ENCODE results near the gene MPC2.
"Not testable (repeated sequence)": the region's sequence is repeated elsewhere in the genome, so short reads cannot be mapped to it uniquely, and the experiment has no call there.

Gene MPC2

DNA sequence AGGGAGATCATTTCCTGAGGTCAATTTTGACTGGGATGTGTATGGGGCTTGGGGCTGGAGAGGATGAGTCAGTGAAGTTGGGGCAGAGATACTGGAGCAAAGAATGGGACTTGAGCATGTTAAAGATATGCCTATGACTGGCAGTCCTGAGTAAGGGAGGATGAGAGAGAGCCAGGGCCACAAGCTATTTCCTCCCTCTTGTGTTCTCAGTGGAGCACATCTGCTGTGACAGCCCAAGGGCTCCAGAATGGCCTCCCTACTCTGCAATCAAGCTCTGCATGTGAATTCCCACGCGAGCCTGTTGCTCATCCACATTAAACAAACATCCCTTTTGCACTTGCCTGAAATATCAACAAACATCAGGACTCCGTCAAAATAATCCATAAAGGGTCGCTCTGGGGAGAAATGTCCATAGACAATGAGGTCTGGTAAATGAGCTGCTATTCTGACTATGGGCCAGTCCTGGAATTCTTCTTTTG lies 32.2 kb downstream of the MPC2 start:
- DNase-seq: peak; percentile 19

GRCh38 chr1:167900907-167901306 lies 36.0 kb downstream of the MPC2 start:
- no peak for DNase-seq

GRCh38 chr1:167899253-167899681 lies 37.6 kb downstream of the MPC2 start:
- no peak for DNase-seq

GRCh38 chr1:167898578-167899222 lies 38.2 kb downstream of the MPC2 start:
- DNase-seq: no peak

DNA sequence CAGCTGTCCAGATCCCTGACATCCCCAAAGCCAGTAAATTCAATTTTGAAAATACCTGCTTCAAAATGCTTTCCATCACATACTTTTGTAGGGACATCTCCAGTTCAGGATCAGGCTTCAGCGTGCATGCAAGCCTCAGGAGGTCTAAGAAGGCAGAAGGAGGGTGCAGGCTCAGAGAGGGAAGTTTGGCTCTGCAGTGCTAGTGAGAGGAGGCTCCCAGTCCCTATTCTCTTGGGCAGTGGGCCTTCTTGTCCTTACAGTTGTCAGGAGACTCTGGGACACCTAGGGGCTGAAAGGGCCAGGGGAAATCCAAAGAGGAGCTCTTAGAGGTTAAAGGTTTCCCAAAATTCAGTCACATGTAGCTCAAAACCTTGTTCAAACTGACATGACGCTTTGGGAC lies 43.1 kb downstream of the MPC2 start:
- DNase-seq: no peak

GRCh38 chr1:167890400-167890799 lies 46.5 kb downstream of the MPC2 start:
- DNase-seq: no peak

- DNase-seq: not testable (repeated sequence)
These were observed 49.7 kb downstream of the MPC2 start for GRCh38 chr1:167887187-167887586.

DNA sequence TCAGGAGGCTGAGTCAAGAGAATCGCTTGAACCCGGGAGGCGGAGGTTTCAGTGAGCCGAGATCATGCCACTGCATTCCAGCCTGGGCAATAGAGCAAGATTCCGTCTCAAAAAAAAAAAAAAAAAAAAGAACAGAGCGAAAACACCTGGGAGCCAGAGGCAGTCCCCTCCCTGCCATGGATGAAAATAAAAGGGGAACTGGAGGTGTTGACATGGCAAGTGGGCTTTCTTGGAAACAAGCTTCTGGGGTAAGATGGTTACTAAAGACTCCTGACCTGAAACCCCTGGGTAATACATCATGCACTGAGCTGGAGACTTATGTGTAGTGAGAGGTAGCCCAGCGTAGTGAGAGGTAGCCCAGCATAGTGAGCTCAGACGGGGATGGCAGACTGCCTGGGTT lies 54.5 kb downstream of the MPC2 start:
- DNase-seq: no peak

GRCh38 chr1:167881786-167882185 lies 55.1 kb downstream of the MPC2 start:
- no peak for DNase-seq

GRCh38 chr1:167881069-167881468 lies 55.8 kb downstream of the MPC2 start:
- DNase-seq: no peak

DNA sequence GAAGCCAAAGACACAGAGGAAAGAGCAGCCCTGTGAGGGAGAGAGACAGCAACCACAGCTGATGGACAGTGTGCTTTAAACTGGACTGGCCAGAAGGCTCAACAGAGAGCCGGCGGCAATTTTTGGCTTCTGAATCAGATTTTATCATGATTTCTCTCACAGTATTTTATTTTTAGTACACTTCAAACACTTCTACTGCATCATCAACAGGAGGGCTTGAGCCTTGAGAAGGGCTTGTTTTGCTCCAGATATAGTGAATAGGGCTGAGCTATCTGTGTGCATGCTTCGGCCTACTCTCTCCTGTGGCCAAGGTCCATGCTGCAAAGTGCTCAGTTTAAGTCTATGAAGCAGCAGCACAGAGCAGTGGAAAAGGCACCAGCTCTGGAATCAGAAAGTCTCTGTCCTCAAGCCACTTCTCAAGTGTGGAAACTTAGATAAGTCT lies 56.3 kb downstream of the MPC2 start:
- no peak for DNase-seq

DNA sequence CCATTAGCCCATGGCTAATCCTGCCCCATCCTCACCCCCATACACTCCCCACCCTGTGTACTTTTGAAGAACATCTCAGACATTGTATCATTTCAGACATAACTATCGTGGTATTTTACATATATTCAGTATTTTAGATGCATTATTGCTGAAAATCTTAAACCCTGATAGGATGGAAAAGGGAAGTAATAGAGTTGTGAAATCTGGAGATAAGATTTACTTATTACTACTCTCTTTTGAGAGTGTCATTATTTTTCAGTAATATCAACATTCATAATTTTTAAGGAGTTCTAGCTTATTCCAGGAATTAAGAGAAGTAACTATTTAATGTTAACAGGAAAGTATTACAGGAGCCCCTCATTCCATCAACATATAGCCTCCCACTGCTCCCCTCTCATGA lies 57.4 kb downstream of the MPC2 start:
- no peak for DNase-seq

GRCh38 chr1:167878372-167879160 lies 58.3 kb downstream of the MPC2 start:
- DNase-seq: no peak

DNA sequence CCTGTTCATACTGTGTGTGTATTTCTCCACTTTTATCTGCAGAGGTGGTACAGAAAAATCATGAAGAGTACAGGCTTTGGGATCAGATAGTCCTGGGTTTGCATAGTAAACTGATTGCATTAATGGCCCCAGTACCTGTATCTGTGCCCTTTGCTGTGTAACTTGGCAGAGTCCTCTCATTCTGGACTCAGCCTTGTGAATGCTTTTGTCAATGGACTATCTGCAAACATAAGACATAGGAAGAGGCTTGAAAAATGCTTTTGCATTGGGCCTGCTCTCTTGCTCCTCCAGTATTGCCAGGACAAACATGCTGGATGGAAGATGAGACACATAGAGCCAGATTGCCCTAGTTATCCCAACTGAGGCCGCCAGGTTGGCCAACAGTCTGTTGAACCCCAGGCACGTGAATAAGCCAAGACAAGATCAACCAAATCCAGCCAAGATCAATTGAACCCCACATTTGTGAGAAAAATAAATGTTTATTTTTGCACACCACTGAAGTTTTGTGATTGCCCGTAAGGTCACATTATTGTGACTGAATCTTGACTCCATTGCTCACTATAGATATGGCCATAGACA lies 60.2 kb downstream of the MPC2 start:
- no peak for DNase-seq

GRCh38 chr1:167871331-167871730 lies 65.5 kb downstream of the MPC2 start:
- DNase-seq: no peak

DNA sequence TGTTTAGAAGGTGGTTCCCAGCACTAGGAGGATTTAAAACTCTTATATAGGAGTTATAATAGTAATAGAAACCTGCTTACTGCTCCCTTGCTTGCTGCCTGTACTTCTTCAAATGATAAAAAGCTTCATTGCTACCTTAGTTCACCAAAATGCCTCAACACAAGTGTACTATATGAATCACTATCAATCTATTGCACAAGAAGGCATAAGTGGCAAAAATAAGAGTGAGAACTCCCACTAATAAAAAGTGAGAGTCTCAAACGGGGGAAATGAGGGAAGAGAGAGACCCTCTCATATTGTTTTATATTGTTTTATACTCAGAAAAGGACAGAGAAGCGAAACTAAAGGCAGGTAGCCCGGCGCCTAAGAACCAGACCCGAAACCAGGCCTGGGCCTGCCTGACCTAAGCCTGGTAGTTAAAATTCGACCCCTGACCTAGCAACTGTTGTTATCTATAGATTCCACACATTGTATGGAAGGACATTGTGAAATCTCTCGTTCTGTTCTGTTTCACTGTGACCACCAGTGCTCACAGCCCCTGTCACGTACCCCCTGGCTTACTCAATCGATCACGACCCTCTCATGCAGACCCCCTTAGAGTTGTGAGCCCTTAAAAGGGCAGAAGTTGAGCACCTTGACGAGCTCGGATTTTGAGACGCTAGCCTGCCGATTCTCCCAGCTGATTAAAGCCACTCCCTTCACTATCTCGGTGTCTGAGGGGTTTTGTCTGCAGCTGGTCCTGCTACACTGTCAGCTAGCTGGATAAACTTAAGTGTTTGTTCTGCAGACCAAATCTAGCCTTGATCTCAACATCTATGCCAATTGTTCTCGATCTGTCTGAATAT lies 67.5 kb downstream of the MPC2 start:
- DNase-seq: not testable (repeated sequence)

- DNase-seq: not testable (repeated sequence)
These were observed 70.0 kb downstream of the MPC2 start for GRCh38 chr1:167866739-167867414.

All from suppressor macrophage treated with lipopolysaccharide for 4 hours (primary cell).